Activated naive CD4-positive, alpha-beta T cell treated with anti-CD3 and anti-CD28 coated beads, Interleukin-2, amount 50 U/mL, for 72 hours (primary cell): Measurements from ENCODE around the gene XKR7. TPM values are rescaled to one million over a fixed set of nuclear protein-coding genes. Genes with fewer than 3 reads are reported as not detected.

ENCODE experiments used
- ATAC-seq, 2 donors: fragments of 150-1000 bp; cut with Tn5 transposase; 2 replicates each; pipeline ENCODE4 v1.10.0; 2021; ENCODE audit warnings: mild to moderate bottlenecking in 2 of 2, moderate library complexity in 2 of 2
- DNase-seq, 2 donors: peaks; one replicate each; pipeline ENCODE4 v3.0.0; 2021 to 2022; ENCODE audit warnings: low spot score in 2 of 2
- H3K27ac Mint-ChIP-seq, 2 donors: one replicate each; pipeline ENCODE4 v1.8.0; 2022; ENCODE audit warnings: mild to moderate bottlenecking in 2 of 2, mixed read lengths in 2 of 2
- H3K36me3 Mint-ChIP-seq, 2 donors: one replicate each; pipeline ENCODE4 v1.8.0; 2022; ENCODE audit warnings: mixed read lengths in 2 of 2
- H3K9me3 Mint-ChIP-seq, 2 donors: one replicate each; pipeline ENCODE4 v1.8.0; 2022; ENCODE audit warnings: mixed read lengths in 2 of 2
- total RNA-seq, 2 donors: library from RNA; stranded (reverse); gene quantifications; one replicate each; pipeline ENCODE4 v1.2.3, GENCODE V29; 2022

Gene XKR7
- total RNA-seq, 2 donors from 2014 or later: 0.09 TPM; not detected in 1

DNA sequence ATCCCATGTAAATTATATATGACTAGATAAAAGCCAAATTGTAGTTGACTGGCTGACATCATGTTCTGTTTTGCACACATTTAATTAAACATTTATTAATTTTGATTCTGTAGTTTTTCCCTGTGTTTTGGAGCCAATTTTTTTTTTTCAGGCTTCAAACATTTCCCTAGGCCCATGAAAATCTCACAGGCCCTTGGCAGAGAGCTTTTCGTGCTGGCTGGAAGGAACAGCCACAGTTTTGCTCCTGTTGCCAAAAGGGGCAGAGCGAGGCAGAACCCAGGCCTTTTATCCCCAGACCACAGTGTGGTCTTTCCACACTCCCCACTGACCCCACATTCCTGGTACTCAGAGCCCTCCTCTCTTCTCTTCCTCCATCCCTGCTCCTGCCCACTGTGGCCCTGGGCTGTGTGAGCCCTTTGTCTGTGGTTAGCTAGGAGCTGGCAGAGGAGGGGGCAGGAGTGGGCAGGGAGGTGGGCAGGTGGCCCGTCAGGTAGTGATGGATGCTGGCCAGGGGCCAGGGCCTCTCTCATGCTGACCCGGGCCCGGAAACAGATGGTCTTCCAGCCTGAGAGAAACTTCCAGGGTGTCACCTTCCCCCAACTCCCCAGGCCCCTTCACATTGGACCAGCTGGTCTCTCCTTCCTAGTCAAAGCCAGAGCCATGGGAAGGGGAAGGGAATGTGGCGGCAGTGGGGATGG, 22.8 kb downstream of the XKR7 start:
- H3K27ac Mint-ChIP-seq: peak overlapping the region in 1 of 2 donors; percentile 2

DNA sequence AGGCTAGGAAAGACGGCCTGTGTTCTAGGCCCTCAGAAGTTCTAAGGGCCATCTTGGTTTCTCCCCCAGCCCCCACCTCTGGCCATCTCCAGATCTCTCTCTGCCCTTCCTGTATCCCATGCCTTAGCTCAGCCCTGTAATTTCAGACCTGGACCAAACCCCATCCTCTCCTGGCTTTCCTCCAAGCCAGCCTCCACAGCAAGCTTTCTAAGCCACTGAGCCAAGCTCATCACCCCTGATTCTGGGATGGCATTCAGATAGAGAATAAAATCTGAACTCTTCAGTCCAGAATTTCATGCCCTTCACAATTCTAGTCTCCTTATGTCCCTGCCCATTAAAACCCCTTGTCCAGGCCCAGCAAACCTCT, 23.4 kb downstream of the XKR7 start:
- Mint-ChIP-seq H3K27ac (peak overlapping the region in 1 of 2 donors; percentile 2), H3K9me3 (no peaks in the 10 kb centered on the region), H3K36me3 (no peaks in the 10 kb centered on the region)
- no peak for DNase-seq
- ATAC-seq: no peak

More for the DNA sequence above, 22.8 kb downstream of the XKR7 start:
- Mint-ChIP-seq H3K9me3 (no peaks in the 10 kb centered on the region), H3K36me3 (no peaks in the 10 kb centered on the region)
- DNase-seq (no peak), ATAC-seq (no peak)

DNA sequence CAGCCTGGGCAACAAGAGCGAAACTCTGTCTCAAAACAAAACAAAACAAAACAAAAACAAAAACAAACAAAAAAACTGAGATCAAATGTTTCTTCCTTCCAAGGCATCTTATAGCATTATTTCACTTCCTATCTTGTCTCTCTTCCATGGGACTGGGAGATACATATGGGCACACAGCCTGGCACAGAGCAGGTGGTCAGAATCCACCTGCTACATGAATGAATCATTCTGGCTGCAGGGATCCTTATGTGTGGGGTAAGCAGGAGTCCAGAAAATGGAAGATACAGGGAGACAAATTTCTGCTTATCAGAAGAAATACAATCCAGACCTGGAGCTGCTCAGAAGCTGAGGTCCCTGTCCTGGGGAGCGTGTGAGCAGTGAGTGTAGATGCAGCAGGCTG, 24.1 kb downstream of the XKR7 start:
- no peaks in the 10 kb centered on the region for H3K36me3 Mint-ChIP-seq
- DNase-seq (no peak), ATAC-seq (no peak)
- no peak overlapping the region for H3K27ac Mint-ChIP-seq
- no peaks in the 10 kb centered on the region for H3K9me3 Mint-ChIP-seq

DNA sequence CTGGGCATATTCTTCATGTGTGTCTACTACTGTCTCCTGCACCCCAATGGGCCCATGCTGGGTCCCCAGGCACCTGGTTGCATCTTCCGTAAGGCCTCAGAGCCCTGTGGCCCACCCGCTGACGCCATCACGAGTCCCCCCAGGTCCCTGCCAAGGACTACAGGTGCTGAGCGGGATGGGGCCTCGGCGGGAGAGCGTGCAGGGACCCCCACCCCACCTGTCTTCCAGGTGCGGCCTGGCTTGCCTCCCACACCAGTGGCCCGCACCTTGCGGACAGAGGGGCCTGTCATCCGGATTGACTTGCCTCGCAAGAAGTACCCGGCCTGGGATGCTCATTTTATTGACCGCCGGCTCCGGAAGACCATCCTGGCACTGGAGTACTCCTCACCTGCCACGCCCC, 29.0 kb downstream of the XKR7 start:
- no peak for ATAC-seq
- H3K27ac Mint-ChIP-seq: no peak overlapping the region
- H3K9me3 Mint-ChIP-seq: no peaks in the 10 kb centered on the region
- no peaks in the 10 kb centered on the region for H3K36me3 Mint-ChIP-seq
- DNase-seq: no peak

DNA sequence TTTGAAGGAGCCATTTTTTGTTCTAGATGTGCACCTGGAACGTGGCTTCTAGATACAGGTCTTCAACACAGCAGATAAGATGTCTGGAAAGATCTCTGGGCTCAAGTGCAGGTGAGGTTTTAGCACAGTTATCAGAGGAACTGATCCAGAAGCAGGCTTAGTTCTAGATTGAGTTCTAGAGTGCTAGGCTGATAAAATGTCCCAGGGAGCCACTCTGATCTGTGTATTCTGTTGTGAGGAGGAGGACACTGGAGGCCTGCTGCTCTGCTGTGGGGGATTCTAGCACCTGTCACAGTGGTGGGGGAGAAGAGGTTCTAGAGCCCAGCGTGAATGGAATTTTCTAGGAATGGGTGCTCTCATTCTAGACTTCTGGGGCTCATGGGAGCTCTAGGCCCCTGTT, 30.3 kb downstream of the XKR7 start:
- no peak overlapping the region for H3K27ac Mint-ChIP-seq
- no peaks in the 10 kb centered on the region for H3K9me3 Mint-ChIP-seq
- no peaks in the 10 kb centered on the region for H3K36me3 Mint-ChIP-seq
- no peak for DNase-seq
- no peak for ATAC-seq

DNA sequence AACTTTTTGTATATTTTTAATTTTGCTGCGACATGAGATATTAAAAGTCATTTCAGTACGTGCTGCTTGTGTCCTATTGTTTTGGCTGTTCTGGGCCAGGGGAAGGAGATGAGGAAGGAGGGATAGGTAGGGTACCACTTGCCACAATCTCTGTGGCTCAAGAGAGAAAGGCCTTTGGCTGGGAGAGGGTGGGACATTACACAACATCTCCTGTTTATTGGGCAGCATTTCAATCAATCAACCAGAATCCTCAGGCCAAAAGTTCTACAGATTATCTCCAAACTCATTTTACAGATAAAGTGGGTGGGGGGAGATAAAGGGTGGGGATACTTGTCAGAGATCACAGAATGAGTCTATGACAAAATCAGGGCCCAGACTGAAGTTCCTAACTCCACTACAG, 35.4 kb downstream of the XKR7 start:
- no peak overlapping the region for H3K27ac Mint-ChIP-seq
- no peaks in the 10 kb centered on the region for H3K36me3 Mint-ChIP-seq
- DNase-seq (no peak), ATAC-seq (no peak)
- H3K9me3 Mint-ChIP-seq: no peaks in the 10 kb centered on the region

DNA sequence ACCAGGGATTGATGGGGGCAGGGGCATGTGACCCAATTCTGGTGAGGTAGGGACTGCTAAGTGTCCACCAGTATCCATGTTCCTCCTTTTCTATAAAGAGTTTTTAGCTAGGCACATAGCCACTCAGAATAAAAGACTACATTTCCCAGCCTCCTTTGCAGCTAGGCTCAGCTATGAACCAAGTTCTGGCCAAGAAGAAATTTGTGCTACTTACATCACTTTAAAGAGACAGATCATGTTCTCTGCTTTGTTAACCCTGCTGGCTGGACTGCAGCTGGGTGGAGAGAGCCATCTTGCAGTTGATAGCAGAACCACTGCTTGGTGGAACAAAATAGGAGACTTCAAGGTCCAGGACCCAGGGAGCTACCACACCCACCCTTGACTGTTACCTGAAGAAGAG, 37.0 kb downstream of the XKR7 start:
- ATAC-seq (no peak), DNase-seq (no peak)
- H3K27ac Mint-ChIP-seq: no peak overlapping the region
- no peaks in the 10 kb centered on the region for H3K9me3 Mint-ChIP-seq
- H3K36me3 Mint-ChIP-seq: no peaks in the 10 kb centered on the region

DNA sequence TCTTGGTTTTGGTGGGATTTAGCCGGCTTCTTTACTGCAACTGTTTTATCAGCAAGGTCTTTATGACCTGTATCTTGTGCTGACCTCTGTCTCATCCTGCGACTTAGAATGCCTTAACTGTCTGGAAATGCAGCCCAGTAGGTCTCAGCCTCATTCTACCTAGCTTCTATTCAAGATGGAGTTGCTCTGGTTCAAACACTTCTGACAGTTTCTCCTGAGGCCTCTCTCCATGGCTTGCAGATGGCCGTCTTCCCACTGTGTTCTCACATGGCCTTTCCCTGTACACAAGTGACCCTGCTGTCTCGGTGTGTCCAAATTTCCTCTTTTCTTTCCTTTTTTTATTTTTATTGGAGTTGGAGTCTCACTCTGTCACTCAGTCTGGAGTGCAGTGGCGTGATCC, 38.1 kb downstream of the XKR7 start:
- Mint-ChIP-seq H3K36me3 (no peaks in the 10 kb centered on the region), H3K9me3 (no peaks in the 10 kb centered on the region), H3K27ac (no peak overlapping the region)
- ATAC-seq (no peak), DNase-seq (no peak)

DNA sequence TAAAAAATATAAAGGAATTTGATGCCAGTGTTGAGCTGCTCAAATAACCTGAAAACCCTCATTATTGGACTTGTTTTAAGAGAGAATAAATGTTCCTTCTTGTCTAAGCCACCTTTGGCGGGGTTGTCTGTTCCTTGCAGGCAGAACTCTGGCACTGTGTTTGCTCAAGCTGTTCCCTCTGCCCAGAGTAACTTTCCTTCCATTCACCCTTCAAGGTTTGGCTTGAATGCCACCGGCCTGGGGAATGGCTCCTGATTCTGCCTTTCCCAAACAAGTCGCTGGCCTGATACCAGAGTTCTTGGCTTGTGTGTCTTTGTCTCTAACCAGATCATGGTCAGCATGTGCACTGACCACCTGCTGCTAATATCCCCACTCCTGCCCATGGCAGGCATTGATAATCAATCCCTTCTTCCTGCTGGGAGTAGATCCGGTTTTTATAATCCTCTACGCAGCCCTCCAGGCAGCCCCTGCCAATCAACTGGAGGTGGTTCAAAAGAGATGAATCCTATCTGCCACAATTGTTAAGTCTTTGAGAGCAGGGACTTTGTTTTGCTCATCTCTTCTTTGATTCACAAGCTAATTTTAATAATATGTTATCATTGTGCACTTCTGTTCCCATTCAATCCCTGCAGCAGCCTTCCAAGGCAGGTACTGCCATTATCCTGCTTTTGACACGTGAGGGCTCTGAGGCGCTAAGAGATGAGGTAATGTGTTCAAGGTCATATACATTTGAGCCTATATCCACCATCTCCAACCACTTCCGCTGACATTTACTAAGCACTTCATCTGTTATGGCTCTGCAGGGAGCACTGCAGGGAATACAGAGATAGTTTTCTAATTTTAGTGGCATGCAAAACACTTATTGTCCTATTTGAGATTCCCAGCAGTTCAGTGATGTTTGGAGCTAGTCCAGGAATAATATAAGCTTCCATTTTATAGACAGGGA, 39.2 kb downstream of the XKR7 start:
- DNase-seq (no peak), ATAC-seq (no peak)
- Mint-ChIP-seq H3K36me3 (no peaks in the 10 kb centered on the region), H3K27ac (no peak overlapping the region), H3K9me3 (no peaks in the 10 kb centered on the region)

DNA sequence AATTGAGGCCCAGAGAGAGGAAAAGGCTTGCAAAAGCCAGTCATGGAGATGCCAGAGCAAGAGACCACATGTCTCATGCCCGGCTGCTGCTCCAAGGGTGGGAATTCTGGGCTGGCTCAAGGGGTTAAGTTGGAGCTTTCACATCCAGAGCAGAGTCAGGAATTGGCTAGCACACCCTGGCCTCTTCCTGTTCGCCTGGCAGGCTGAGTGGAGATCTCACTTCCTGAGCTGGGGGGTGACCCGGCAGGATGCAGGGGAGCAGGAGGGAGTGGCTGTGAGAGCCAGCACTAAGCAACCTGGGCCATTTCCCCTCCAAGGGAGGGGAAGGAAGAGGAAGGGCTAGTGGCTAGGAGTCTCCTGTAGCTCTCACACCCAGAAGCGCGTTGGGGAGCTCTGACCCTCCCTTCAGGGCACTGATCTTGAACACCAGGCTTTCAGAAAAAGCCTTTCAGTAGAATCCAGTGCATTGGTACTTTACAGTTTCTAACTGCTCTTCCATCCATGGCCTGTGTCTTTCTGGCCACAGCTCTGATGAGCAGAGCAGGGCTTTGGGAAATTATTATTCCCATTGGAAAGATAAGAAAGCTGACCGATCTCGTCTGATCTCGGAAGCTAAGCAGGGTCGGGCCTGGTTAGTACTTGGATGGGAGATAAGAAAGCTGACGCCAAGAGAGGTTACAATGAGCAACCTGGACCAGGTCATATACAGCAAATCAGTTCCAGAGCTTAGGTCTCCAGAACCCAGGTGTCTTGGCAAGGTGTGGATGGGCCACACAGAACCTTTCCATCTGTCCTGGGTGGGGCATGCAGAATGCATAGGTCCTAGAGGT, 40.1 kb downstream of the XKR7 start:
- Mint-ChIP-seq H3K36me3 (no peaks in the 10 kb centered on the region), H3K27ac (no peak overlapping the region), H3K9me3 (no peaks in the 10 kb centered on the region)
- ATAC-seq (no peak), DNase-seq (no peak)

DNA sequence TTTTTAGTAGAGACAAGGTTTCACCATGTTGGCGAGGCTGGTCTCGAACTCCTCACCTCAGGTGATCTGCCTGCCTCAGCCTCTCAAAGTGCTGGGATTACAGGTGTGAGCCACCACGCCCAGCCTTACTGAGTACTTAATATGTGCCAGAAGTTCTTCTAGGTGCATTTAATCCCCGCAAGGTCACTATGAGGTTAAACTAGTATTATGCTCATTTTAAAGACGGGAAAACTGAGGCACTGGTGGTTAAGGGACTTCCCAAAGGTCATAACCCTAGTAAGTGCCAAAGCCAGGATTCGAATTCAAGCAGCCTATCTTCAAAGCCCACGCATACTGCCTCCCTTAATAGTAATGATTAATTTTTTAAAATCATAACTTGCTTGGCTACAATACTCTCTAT, 41.6 kb downstream of the XKR7 start:
- no peaks in the 10 kb centered on the region for H3K36me3 Mint-ChIP-seq
- no peak overlapping the region for H3K27ac Mint-ChIP-seq
- H3K9me3 Mint-ChIP-seq: no peaks in the 10 kb centered on the region
- ATAC-seq (no peak), DNase-seq (no peak)

DNA sequence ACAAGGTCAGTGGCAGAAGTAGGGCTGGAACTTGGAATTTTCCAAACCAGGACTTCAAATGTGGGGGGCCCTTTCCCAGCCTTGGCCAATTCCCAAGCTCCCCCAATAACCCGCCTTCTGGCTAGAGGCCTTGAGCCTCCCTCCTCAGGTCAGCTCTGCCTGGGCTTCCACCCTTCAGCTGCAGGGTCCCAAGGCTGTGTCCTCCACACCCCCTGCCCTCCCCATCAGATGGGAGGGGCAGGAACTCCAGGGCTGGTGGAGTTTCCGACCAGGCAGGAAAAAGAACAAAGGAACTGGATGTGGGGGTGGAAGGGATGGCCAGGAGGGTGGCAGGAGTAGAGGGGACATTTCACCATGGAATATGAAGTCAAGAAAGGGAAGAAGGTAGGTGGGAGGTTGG, 42.1 kb downstream of the XKR7 start, which contains the start of gene CCM2L:
CCM2L (plus strand) TSS at position 338 of the 400 bp plus-strand sequence; CDS start at position 355, 17 bp downstream.
- Mint-ChIP-seq H3K27ac (no peak within 1 kb of the TSS), H3K9me3 (no peaks in the 10 kb centered on the region), H3K36me3 (no peaks in the 10 kb centered on the region)
- DNase-seq: no peak
- ATAC-seq: no peak

DNA sequence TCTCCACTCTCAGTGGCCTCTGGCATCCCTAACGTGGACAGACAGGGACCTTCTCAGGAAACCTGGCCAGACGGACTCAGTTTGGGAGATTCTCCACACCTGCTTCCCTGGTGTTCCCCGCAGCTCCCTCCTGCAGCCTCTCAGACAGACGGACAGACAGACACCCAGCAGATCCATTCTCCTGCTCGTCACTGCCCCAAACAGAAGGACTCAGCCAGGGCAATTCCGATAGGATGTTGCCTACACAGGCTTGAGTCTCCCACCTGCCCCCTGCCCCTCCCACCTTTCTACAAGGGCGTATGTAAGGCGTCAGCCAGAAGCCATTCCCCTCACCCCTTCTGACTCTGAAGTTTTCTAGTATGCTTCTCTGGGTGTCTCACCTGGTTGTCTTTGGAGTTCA, 42.7 kb downstream of the XKR7 start:
- Mint-ChIP-seq H3K36me3 (no peaks in the 10 kb centered on the region), H3K27ac (no peak overlapping the region), H3K9me3 (no peaks in the 10 kb centered on the region)
- ATAC-seq (no peak), DNase-seq (no peak)

DNA sequence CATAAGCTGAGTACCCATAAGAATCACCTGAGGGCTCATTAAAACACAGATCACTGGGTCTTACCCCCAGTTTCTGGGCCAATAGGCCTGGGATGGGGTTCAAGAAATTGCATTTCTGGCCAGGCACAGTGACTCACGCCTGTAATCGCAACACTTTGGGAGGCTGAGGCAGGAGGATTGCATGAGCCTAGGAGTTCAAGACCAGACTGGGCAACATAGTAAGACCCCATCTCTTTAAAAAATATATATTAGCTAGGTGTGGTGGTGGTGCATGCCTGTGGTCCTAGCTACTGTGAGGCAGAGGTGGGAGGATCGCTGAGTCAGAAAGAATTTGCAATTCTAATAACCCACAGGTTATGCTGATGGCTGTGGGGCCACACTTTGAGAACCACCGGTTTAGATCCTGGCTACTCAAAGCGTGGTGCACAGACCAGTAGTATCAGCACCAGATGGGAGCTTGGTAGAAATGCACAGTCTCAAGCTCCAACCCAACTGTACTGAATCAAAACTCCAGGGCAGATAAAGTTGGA, 44.3 kb downstream of the XKR7 start:
- ATAC-seq (no peak), DNase-seq (no peak)
- no peaks in the 10 kb centered on the region for H3K9me3 Mint-ChIP-seq
- no peak overlapping the region for H3K27ac Mint-ChIP-seq
- no peaks in the 10 kb centered on the region for H3K36me3 Mint-ChIP-seq

DNA sequence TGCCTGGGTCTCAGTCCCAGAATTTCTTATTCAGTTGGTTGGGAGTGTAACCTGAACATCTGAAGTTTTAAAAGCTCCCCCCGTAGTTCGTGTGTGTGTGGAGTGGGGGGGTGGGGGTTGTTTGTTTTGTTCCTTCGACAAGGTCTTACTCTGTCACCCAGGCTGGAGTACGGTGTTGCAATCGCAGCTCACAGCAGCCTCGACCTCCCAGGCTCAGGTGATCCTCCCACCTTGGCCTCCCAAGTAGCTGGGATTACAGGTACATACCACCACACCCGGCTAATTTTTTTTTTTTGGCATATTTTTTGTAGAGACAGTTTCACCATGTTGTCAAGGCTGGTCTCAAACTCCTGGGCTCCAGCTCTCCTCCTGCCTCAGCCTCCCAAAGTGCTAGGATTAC, 45.4 kb downstream of the XKR7 start:
- H3K9me3 Mint-ChIP-seq: no peaks in the 10 kb centered on the region
- ATAC-seq (no peak), DNase-seq (no peak)
- H3K36me3 Mint-ChIP-seq: no peaks in the 10 kb centered on the region
- H3K27ac Mint-ChIP-seq: no peak overlapping the region

DNA sequence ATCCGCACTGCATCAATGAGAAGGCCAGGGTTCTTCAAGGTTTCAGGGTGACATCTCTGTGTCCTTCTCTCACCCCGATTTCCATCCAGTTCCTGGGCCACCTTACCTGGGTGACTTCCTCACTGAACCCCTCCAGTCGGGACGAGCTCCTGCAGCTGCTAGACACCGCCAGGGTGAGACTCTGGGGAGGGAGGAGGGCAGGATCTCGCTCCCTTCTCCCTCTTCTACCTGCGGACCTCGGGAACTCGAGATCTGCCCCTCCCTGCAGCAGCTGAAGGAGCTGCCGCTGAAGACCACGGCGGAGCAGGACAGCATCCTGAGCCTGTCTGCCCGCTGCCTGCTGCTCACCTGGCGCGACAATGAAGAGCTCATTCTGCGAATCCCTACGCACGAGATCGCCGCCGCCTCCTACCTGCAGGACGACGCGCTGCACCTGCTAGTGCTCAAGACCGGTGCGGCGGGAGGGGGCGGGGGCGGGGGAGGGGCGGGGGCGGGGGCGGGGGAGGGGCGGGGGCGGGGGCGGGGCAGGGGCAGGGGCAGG, 49.8 kb downstream of the XKR7 start:
- peak in 1 of 2 donors; percentile 47 for DNase-seq
- no peaks in the 10 kb centered on the region for H3K9me3 Mint-ChIP-seq
- no peak overlapping the region for H3K27ac Mint-ChIP-seq

More for the DNA sequence above, 49.8 kb downstream of the XKR7 start:
- ATAC-seq: peak; percentile 9 to 39
- peaks cover 5% of the 10 kb centered on the region in 2 donors for H3K36me3 Mint-ChIP-seq
